Thyroid gland (tissue), 4 donors: Measurements from ENCODE around the gene NBEAL1.
"Not testable (repeated sequence)": the region's sequence is repeated elsewhere in the genome, so short reads cannot be mapped to it uniquely, and the experiment has no call there.

Experiments used
- POLR2A ChIP-seq, 2 donors: fragments of 450-650 bp; IDR thresholded peaks; one replicate each; pipeline ENCODE4 v1.6.1; 2017; ENCODE audit warnings: antibody characterized with exemption in 2 of 2, mild to moderate bottlenecking in 2 of 2, moderate library complexity in 1 of 2
- TF ChIP-seq, protein P1 (sequence below), 6 experiments: fragments of 200-600 bp in 3 of 6; fragments of 450-650 bp in 3 of 6; sonication (generic) in 3 of 6; IDR thresholded peaks; one replicate each; pipeline ENCODE4 v1.5.1; 2016 to 2019; ENCODE audit warnings: antibody characterized with exemption in 6 of 6, mild to moderate bottlenecking in 2 of 6, inconsistent platforms in 1 of 6, moderate library complexity in 1 of 6

DNA sequence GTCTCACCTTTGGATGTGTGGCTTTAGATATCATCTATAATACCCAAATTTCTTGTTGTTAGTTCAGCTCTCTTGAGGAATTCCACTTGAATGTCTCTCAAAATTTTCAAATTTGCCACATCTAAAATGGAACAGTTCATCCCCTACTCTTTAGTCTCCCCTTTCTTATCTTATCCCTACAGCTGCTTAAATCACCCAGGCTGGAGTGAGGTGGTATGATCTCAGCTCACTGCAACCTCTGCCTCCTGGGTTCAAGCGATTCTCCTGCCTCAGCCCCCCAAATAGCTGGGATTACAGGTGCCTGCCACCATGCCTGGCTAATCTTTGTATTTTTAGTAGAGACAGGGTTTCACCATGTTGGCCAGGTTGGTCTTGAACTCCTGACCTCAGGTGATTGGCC is 71.7 kb downstream of the NBEAL1 start:
- TF ChIP-seq, protein P1, sequence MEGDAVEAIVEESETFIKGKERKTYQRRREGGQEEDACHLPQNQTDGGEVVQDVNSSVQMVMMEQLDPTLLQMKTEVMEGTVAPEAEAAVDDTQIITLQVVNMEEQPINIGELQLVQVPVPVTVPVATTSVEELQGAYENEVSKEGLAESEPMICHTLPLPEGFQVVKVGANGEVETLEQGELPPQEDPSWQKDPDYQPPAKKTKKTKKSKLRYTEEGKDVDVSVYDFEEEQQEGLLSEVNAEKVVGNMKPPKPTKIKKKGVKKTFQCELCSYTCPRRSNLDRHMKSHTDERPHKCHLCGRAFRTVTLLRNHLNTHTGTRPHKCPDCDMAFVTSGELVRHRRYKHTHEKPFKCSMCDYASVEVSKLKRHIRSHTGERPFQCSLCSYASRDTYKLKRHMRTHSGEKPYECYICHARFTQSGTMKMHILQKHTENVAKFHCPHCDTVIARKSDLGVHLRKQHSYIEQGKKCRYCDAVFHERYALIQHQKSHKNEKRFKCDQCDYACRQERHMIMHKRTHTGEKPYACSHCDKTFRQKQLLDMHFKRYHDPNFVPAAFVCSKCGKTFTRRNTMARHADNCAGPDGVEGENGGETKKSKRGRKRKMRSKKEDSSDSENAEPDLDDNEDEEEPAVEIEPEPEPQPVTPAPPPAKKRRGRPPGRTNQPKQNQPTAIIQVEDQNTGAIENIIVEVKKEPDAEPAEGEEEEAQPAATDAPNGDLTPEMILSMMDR (IDR thresholded peaks at IDR 0.05), result not testable (repeated sequence)
- TF ChIP-seq POLR2A (IDR thresholded peaks at IDR 0.05), result not testable (repeated sequence)
